Measurements from ENCODE around the gene STEAP3.

- TF ChIP-seq CTCF (conservative IDR thresholded peaks at IDR 0.05; ENCODE audit: low read length) = no peak
- TF ChIP-seq EZH2phosphoT487 (IDR thresholded peaks at IDR 0.05; ENCODE audit: borderline replicate concordance) = no peak
Measured at GRCh38 chr2:119181391-119181790, 42.2 kb upstream of the STEAP3 start.

Data from Loucy (cell line).